Activated CD8-positive, alpha-beta memory T cell treated with anti-CD3 and anti-CD28 coated beads for 4 hours (primary cell): ENCODE measurements around the gene ZDHHC11.
"Not testable (repeated sequence)": the region's sequence is repeated elsewhere in the genome, so short reads cannot be mapped to it uniquely, and the experiment has no call there.

Source experiments
- DNase-seq, 2 donors: peaks; one replicate each; pipeline ENCODE4 v3.0.0-alpha.2; 2020; ENCODE audit warnings: low read depth in 2 of 2

ZDHHC11 gene

DNA sequence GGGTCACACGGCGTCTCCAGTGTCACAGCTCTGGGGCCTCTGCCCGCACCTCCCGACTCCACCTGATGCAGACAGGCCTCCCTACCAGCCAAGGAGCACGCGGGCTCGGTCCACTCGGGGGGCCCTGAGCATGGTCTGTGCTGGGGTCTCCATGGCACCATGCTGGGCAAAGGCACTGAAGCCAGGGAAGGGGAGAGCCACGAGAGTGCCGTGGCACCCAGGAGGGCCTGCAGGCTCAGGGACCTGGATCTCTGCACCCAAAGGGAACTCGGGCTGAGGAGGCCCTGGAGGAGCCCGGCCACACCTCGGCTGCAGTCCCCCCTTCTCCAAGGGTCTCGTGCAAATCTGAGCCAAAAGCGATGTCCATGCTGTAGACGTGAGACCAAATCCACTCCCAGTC, 6.4 kb downstream of the ZDHHC11 start:
- not testable (repeated sequence) for DNase-seq

DNA sequence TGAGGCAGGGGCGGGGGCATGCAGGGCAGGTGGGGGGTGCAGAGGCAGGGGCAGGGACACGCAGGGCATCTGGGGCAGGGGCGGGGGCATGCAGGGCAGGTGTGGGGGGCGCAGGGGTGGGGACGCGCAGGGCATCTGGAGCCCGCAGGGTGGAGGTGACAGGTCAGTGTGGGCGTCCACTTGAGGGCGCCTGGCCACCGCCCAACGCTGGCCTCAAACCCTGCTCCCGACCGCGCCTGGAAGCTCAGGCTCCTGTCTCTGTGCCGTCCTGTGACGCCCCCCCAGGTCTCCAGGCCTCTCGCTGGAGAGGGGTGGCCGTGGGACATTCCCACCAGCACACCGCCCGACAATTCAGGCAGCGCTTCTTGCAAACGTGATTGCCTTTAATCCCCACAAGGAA, 6.9 kb downstream of the ZDHHC11 start:
- not testable (repeated sequence) for DNase-seq

DNA sequence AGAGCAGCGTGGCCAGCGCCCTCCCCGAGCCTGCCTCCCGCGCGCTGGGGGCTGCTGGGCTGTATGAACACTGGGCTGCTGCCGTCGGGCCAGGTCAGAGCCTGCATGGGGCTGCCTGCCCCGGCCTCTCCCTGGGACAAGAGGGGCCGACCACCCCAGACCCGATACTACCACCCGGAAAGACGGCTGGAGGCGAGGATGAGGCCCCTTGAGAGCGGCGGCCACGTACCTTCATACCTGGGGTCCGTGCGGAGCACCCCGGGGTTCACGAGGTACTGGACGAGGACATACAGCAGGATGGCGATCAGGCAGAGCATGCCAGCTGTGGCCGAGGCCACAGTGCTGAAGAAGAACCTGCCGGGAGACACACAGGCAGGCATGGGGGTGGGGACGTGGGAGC, 7.4 kb downstream of the ZDHHC11 start:
- DNase-seq = not testable (repeated sequence)

DNA sequence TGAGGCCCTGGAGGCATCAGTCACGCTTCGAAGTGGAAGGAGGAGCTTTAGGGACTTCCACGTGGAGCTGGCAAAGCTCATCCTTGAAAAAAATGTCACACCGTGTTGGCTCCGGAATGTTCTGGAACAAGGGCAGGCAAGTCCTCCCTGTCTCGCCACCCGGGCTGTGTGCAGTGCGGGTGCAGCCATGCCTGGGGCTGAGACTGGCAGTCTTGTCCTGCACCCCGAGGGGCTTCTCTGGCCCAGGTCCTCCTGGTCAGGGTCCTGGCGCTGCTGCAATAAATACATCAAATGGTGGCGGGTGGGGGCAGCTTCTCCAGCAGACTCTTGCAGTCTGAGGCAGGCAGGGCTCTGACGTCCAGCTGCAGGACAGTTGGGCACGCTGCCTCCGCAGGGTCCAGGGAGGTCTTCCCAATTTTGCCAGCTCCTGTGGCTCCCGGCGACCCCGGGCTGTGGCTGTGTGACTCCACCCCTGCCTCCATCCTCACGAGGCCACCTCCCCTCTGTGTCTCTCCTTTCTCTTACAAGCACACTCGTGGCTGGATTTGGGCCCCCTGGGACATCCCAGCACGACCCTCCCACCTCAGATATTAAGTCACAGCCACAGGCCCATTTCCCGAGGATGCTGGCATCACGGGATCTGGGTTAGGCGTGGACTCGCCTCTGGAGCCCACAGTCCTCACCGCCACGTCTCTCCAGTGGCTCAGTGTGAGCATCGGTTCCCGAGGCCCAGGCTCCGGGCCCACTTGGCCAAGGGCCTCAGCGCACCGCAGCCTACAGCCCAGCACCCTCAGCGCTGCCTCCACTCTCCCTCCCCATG, 8.2 kb downstream of the ZDHHC11 start:
- not testable (repeated sequence) for DNase-seq

DNA sequence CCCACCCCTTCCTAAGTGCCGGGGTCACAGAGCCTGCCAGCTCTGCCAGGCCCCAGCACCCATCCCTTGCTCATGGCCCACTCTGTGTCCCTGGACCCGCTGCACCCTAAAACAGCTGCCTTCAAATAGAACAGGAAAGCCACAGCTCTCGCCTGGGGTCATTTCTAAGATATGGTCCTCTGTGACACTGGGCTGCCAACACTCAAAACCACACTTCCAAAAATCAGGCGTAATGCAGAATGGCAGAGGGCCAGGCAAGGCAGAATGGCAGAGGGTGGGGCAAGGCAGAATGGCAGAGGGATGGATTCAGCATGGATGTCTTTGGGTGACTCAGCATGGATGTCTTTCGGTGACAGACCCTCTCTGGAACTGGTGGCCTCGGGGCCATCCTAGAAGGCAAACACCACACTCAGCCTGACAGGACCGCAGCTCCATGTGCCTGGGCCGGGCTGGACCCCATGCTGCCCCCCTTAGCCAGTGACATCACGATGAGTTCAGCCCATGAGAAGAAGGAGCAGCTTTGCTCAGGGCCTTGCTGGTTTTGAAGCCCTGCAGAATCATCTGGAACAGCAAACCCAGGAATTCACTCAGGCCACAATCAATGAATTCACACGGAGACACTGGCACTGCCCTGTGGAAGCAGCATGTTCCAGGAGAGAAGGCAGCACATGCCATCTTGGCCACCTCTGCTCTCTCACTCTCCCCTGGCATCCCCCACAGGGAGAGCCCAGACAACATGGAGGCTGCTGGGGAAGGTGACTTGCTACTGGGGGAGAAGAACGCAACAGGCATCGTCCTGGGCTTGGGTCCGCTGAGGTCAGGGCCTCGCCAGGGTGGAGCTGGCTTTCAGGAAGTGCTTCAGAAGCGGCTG, 9.0 kb downstream of the ZDHHC11 start:
- not testable (repeated sequence) for DNase-seq

DNA sequence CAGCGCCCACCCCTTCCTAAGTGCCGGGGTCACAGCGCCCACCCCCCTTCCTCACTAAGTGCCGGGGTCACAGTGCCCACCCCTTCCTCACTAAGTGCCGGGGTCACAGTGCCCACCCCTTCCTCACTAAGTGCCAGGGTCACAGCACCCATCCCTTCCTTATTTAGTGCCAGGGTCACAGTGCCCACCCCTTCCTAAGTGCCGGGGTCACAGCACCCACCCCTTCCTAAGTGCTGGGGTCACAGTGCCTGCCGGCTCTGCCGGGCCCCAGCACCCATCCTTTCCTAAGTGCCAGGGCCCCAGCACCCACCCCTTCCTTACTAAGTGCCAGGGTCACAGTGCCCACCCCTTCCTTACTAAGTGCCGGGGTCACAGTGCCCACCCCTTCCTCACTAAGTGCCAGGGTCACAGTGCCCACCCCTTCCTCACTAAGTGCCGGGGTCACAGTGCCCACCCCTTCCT, 9.8 kb downstream of the ZDHHC11 start:
- DNase-seq = not testable (repeated sequence)

DNA sequence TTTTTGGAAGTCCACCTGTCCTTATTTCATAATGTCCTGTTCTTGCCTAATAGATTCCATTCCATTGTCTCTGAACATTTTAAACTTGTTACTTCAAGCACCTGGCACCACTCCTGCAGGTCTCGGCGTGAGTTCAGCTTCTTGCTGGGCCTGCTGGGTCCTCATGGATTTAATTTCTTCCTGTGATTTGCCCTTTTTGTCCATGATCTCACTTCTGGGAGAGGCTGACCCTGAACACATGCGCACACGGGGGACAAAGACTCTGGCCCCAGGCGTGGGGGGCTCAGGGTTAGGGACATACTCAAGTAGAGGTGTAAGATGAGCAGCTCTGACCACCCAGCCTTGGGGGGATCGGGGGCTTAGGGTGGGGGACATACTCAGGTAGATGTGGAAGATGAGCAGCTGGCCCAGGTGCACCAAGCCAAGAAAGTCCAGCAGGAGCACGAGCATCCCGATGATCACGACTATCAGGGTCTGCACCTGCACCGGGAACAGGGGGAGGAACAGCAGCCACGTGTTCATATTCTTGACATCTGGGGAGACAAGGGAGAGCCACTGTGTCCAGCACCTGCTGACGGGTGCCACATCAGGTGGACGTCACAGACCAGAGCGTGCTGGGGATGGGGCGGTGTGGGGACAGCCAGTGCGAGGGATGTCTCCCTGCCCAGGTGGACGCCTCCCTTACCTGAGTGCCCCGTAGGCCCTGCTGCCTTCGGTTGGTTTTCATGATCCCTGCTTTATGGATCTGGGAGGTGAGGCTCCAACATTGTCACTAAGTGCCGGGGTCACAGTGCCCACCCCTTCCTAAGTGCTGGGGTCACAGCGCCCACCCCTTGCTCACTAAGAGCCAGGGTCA, 10.4 kb downstream of the ZDHHC11 start:
- not testable (repeated sequence) for DNase-seq

DNA sequence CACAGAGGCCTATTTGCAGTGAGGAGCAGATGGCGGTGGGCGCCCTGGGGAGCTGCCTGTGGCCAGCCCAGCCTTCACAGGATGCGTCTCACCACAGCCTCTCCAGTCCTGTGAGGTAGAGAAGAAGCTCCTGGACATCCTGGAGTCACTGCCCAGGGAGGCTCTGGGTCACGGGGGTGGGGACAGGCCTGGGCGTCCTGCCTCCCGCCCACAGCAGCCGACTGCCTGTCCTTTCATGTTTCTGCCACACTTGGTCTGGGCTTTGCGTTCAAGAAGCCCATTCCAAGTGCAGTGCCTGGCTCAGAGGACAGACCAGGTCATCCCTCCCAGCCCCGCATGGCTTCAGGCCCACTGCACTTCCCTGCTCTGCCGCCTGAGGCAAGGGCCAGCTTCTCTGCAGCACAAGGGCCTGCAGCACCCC, 12.3 kb downstream of the ZDHHC11 start:
- DNase-seq = not testable (repeated sequence)

DNA sequence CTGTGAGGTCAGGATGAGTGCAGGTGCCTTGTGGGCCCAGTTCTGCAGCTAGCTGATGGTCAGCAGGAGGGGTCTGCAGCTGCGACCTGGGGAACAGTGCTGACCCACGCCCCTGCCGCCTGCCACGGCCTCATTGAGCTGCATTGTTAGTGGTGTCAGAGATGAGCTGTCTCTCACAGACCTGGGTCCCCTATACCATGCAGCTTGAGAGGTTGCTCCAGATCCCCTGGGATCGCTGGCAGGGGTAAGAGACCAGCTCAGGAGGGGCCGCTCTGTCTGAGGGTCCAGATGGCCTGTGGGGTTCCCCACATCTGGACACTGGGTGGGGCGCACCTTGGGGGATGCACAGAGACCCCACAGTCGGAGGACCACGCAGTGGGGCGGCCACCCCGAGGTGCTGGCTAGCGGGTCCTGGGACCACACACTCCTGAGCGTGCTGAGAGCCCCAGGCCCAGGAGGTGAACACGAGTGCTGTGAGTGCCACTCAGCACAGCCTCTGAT, 13.1 kb downstream of the ZDHHC11 start:
- not testable (repeated sequence) for DNase-seq

DNA sequence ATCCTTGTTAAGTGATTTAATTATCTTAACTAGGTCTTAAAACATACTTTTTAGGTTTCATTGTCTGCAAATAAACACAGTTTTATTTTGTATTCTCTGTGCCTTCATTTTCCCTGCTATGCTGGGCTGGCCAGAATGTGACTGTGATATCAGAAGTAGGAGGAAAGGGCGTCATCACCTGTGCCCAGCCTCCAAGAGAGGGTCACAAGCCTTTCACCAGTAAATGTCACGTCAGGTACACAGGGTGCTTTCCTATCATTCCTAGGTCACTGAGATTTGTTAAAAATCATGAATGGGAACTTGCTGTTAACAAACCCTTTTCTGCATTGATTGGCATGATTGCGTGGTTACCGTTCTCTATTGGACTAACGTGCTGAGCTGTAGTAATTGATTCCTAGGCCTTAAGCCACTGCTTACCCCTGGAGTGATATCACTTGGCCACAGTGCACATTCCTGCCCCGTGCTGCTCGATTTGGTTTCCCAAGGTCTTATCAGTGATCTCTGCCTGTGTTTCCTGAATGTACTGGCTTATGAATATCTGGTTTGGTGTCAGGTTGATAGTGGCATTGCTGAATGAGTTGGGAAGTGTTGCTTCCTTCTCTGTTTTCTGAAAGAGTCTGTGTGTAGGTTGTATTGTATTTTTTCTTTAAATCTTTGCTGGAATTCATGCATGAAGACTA, 14.7 kb downstream of the ZDHHC11 start:
- DNase-seq = not testable (repeated sequence)

DNA sequence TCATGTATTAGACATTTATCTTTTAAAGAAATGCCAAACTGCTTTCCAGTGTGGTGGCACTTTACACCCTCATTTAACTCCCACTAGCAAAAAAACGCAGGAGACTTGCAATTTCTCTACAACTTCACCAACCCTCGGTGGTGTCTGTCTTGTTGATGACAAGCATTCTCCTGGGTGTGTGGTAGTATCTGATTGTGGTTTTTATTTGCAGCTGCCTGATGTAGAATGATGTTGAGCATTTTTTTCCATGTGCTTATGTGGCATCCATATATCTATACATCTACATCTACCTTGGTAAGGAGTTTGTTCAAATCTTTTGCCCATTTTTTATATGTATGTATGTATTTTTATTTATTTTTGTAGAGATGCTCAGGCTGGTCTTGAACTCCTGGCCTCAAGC, 16.8 kb downstream of the ZDHHC11 start:
- DNase-seq = not testable (repeated sequence)

DNA sequence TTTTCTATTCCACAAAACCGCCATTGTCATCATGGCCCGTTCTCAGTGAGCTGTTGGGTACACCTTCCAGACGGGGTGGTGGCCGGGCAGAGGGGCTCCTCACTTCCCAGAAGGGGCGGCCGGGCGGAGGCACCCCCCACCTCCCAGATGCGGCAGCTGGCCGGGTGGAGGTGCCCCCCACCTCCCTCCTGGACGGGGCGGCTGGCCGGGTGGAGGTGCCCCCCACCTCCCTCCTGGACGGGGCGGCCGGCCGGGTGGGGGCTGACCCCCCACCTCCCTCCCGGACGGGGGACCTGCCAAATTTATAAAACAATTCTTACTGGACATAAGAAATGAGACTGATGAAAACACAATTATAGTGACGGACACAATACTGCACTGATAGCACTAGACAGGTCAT, 22.6 kb downstream of the ZDHHC11 start:
- DNase-seq = not testable (repeated sequence)

DNA sequence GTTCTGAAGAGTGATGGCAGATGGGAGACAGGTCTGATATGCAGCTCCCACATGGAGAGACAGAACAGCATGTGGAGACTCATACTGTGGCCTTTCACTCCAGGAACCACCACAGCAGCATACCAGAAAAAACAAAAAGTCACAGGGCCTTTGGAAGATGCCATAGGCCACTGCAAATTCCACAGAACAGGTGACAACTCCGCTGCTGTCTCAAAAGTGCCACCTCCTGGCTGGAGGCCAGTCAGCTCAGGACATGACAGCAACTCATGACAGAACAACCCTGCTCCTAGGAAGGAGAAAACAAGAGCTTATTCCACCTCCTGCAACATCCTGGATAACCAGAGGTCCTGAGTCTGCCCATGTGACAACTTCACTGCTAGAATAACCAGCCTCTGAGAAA, 25.2 kb downstream of the ZDHHC11 start:
- not testable (repeated sequence) for DNase-seq

DNA sequence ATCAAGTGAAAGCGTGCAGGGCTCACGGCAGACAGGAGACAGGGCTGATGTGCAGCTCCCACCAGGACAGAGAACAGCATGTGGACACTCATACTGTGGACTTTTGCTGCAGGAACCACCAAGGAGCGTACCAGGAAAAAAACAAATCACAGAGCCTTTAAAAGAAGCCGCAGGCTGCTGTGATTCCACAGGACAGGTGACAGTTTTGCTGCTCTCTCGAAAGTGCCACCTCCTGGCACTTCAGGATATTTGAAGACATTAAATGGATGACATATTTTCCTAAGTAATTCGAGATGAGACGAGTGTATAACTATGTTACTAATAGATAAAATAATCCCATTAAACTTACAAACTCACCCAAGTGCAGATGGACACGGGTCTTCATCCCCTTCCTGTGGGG, 29.3 kb downstream of the ZDHHC11 start:
- DNase-seq = no peak

DNA sequence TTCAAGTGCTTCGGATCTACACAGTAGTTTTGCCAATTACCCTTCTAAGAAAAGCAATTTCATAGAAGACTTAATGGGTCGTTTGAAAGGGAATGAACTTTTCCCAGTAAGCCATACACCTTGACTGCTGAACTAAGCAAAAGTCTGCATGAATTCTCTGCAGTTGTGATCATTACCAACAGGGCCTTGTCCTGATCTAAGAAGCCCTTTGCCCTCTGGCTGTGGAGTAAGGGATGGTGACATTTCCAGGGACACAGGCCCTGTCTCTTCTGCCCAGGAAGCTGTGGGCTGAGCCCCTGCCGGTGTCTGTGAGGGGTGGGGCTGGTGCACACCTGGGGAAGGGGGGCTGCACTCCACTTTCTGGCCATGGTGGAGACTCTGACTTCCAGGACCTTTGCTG, 30.5 kb downstream of the ZDHHC11 start:
- no peak for DNase-seq

DNA sequence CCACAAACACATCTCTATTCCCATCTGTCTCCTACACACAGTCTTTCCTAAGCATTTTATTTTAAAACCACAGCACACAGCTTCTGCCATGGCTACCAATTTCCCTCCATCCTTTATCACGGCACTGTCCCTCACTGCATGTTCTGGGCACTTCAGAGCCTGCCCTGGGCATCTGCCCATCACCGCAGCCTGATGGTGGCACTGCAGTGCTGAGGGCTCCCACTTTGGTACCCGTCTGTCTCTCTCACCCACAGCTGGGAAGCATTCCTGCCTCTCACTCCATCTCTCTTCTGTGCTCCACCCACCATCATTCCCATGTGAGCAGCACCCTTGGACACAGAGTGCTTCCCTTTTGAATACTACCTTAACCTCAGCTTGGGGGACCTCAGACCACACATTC, 31.7 kb downstream of the ZDHHC11 start:
- no peak for DNase-seq

DNA sequence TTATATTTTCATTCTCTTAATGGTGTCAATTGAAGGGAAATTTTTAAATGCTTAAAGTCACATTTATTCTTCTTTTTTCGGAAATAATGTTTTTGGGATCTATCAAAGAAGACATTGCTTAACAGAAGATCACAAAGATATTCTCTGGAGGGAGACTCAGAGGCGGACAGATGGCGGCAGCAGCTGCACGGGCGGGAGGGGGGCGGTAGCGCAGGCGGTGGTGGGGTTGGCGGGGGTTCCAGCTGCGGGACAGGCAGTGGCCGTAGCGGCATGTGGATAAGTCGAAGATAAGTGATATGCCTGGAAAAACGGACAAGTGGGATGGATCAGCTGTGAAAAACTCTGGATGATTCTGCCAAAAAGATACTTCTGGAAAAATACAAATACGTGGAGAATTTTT, 34.6 kb downstream of the ZDHHC11 start:
- DNase-seq = no peak

DNA sequence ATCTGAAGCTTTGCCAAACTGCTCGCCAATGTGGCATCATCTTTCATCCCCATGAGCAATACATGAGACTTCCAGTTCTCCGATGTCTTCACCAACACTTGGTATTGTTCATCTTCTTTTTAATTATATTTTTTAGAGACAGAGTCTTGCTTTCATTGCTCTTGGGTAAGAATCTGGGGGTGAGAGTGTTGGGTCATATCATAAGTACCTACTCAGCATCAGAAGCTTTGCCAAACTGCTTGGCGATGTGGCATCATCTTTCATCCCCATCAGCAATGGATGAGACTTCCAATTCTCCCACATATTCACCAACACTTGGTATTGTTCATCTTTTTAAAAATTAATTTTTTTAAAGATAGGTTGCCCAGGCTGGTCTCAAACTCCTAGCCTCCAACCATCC, 35.3 kb downstream of the ZDHHC11 start:
- no peak for DNase-seq

DNA sequence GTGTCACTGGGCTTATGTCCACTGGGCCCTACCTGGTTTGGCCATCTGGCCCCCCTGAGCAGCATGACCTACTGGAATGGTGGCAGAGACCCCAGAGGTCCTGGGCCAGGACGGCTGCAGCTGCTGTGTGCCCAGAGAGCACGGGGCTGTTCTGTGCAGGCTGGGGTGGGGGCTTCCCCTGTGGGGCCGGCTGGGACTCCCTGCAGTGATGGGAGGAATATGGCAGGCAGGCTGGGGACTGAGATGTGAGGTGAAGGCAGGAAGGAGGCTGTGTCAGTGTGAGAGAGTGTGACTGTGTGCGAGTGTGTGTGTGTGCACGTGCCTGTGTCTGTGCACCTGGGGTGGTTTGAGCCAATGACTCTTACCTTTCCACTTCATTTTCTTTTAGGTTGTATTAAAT, 37.2 kb downstream of the ZDHHC11 start:
- not testable (repeated sequence) for DNase-seq

DNA sequence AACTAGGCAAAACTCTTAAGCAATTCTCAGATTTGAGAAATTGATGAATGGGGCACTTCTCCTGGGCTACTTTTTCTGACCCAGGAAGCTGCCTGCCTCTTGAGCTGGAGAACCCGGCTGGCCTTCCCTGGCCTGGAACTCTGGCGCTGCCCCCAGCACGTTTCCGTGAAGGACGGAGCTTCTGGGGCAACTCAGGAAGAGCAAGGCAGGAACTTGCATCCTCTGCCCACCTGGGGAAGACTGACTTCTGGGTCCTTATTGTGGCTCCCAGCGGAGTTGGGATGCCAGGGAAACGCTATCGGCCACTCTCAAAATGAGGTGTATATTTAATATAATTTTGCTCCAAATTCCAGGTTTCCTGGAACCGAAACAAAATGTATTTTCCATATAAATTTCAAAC, 39.4 kb downstream of the ZDHHC11 start:
- not testable (repeated sequence) for DNase-seq
